AG04449 (cell line): ENCODE results near the gene ZFP62.

Source experiments
- CTCF ChIA-PET: fragments of 350-600 bp; formaldehyde crosslinking; extraction: SDS; loops from one replicate; lab custom pipeline; 2021; ENCODE audit warnings: antibody characterized with exemption; lab: Yijun Ruan, JAX
- POLR2A ChIA-PET: fragments of 400-600, 350-600 bp; formaldehyde crosslinking; extraction: SDS; loops from one replicate; lab custom pipeline; 2020; ENCODE audit warnings: antibody characterized with exemption, inconsistent platforms; lab: Yijun Ruan, JAX
- DNase-seq: peaks from one replicate; pipeline ENCODE4 v3.0.0-alpha.2; 2010; ENCODE audit warnings: low read depth, low spot score
- H3K4me3 ChIP-seq: 2 replicates; pipeline ENCODE4 v1.5.1; 2011; ENCODE audit warnings: low read depth, mild to moderate bottlenecking, control low read depth, low read length
- TF ChIP-seq, protein P1 (sequence below): IDR thresholded peaks from one replicate; pipeline ENCODE4 v1.5.1; 2011; ENCODE audit warnings: mild to moderate bottlenecking, moderate library complexity, low read length, control low read depth, inconsistent platforms; ENCODE audit not compliant: insufficient read depth; ENCODE audit errors: missing control alignments

The ZFP62 gene

DNA sequence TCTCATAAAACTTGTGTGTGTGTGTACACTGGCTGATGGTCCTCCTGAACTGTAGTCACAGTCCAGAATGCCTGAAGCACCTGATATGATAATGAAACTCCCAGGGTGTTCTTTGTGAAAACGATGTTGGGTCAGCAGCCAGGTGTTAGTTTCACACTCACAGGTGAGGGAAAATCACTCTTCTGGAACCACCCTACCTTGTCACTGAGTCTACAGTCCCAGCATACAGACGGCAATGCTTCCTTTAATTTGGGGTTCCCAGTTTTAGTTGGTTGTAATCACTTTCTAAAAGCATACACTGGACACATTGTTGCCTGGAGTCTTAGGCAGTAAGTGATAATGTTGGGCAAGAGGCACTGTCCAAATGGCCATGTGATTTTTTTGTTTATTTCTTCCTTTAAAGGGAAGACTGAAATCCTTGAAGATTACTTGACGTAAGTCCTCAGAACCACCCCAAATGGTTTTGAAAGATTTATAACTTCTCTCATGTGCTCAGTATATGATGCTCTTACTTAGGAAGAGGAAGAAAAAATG, 40.2 kb downstream of the ZFP62 start:
- TF ChIP-seq, protein P1, sequence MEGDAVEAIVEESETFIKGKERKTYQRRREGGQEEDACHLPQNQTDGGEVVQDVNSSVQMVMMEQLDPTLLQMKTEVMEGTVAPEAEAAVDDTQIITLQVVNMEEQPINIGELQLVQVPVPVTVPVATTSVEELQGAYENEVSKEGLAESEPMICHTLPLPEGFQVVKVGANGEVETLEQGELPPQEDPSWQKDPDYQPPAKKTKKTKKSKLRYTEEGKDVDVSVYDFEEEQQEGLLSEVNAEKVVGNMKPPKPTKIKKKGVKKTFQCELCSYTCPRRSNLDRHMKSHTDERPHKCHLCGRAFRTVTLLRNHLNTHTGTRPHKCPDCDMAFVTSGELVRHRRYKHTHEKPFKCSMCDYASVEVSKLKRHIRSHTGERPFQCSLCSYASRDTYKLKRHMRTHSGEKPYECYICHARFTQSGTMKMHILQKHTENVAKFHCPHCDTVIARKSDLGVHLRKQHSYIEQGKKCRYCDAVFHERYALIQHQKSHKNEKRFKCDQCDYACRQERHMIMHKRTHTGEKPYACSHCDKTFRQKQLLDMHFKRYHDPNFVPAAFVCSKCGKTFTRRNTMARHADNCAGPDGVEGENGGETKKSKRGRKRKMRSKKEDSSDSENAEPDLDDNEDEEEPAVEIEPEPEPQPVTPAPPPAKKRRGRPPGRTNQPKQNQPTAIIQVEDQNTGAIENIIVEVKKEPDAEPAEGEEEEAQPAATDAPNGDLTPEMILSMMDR, result no peak
- no peak overlapping the region for H3K4me3 ChIP-seq
- DNase-seq, result no peak
- ChIA-PET CTCF (interaction anchor here (1.0 to 1.4 kb wide), 2 partner anchors 10 kb away, joined by 4 to 7 read pairs; no protein-coding TSS in a partner anchor), POLR2A (no interaction called here)

DNA sequence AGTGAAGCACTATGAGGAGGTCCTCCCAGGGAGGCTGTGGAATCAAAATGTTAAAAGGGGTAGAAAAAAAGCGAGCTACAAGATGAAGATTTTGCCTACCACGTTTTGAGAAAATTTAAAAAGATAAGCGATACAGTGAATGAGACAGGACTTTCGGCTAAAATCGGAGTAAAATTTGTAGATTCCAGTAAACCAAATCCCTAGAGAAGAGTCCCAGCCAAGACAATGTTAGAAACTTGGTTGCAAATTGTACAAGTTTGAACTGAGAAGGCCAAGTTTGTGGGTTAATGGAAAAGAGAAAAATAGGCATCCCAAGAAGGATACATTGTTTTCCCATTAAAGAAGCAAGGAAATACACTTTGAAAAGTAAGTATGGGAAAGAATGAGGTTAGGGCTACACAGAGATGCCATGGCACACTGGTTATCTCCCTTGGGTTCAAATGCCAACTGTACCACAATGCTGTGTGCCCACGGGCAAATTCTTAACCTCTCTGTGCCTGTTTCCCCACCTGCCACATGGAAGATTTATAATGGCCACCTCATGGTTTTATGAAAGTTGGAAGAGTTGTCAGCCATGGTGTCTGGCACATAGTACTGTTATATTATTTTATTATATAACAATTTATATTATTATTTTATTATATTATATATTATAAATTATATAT, 42.3 kb downstream of the ZFP62 start:
- POLR2A ChIA-PET, result interaction anchor here (1.1 kb wide), 1 partner anchor 12 kb away, joined by 4 read pairs; no protein-coding TSS in a partner anchor

DNA sequence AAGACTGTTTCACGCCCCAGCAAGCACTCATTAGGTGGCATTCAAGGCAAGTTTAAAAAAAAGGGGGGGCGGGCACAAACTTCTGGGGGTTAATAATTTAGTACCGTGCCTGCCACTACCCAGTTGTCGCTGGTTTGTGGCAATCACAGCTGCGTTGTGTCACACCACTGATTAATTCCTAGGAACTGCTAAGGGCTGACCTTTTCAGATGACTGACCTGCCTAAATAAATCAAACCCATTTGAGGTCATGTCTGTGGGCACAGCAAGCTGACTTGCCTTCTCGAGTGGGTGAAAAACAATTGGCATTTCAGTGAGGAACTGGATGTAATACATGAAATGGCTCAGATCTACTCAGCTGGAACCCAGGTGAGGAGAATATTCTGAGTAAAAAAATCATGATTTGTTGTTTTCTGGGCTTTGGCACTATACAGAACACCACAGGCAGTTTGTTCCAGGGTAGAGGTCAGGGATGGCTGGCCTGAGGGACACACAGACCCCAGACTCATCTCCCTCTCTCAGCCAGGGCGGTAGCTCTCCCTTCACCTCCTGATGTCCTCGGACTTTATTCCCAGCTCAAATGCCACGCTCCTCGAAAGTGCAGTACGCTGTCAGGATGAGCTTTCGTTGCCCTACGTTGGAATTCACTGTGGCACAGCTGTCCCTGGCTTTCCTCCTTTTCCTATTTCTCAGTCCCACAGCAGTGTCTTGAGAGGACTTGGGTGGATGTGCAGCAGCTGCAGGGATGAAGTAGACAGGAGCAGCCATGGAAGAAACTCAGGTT, 43.0 kb downstream of the ZFP62 start:
- TF ChIP-seq, protein P1, result no peak
- DNase-seq, result no peak
- H3K4me3 ChIP-seq, result no peak overlapping the region
- POLR2A ChIA-PET, result interaction anchor here (1.1 kb wide), 1 partner anchor 13 kb away, joined by 4 read pairs; no protein-coding TSS in a partner anchor
- CTCF ChIA-PET, result no interaction called here

More for the DNA sequence above, 42.3 kb downstream of the ZFP62 start:
- TF ChIP-seq, protein P1, result no peak
- no peak for DNase-seq
- no peak overlapping the region for H3K4me3 ChIP-seq
- CTCF ChIA-PET, result no interaction called here

DNA sequence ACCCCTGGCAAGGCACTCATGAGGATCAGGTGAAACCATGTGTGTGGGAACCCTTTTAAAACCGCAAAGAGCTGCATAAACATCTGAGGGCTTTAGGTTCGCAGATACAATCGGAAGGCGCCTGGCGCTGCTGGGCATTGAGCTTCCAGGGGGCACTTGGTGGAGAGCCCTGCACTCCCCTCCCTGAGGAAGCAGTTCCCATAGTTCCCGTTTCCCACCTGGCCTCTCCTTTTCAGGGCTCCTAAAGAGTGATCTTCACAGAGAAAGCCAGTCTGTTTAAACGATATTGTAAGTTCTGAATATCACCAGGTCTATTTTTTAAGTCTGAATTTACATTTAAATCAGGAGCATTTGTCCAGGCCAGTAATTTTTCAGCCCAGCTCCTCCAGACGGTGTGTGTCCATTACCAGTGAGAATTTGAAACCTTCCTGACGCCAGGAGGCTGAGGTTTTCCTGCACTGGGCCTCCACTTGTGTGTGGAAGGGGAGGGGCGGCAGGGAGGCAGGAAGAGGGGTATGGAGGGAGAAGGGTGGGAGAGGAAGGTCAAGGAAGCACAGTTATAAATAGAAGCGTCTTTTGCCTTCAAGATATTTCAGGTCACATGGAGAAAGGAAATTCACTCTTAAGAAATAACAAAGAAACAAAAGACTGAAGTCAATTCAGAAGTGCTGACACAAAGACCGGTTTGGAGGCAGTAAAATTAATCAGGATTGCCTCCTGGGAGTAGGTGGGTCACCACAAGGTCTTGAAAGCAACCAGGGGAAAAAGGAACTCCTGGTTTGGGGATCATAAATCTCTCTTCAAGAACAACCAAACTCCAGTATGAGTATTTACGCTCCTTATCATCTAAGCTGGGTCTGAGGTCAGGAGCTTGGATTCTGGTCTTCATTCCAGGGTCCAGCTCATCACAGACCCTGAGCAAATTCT, 44.2 kb downstream of the ZFP62 start:
- TF ChIP-seq, protein P1, result no peak
- DNase-seq, result no peak
- CTCF ChIA-PET, result interaction anchor here (1.1 to 1.2 kb wide), 2 partner anchors 10 to 15 kb away, joined by 3 read pairs; no protein-coding TSS in a partner anchor
- H3K4me3 ChIP-seq, result no peak overlapping the region
- POLR2A ChIA-PET, result no interaction called here

DNA sequence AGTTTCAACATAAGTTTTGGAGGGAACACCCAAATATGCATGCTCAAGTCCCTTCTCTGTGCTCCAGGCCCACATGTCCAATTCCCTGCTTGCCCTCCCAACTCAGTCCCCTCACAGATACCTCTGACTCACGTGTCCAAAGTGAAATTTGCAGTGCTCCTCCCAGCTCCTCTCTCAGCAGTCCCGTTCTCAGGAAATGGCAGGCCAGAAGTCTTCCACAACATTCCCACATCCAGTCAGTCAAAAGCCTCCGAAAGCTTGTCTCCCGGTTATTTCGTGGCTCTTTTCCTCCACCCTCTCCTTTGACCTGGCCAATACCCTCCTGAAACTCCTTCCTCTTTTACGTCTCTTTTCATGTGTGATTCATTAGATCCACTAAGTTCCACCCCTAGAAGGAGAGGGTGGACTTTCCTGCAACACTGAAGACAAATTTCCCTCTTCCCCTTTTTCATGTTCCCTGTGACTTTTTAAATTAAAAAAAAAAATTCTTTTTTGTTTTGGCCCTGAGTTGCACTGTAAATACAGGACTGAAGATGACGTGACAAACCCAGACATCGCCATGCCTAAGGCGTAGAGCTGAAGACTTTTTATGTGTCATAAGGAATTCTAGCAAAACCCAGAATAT, 45.7 kb downstream of the ZFP62 start:
- ChIA-PET CTCF (interaction anchor here (1.2 kb wide), 1 partner anchor 9 kb away, joined by 6 read pairs; no protein-coding TSS in a partner anchor), POLR2A (no interaction called here)
- TF ChIP-seq, protein P1, result no peak
- no peak overlapping the region for H3K4me3 ChIP-seq
- no peak for DNase-seq
